GM21528 (cell line): ENCODE data around the gene DYNLL2.
"Not testable (repeated sequence)": the region's sequence is repeated elsewhere in the genome, so short reads cannot be mapped to it uniquely, and the experiment has no call there.

ENCODE experiments used
- ATAC-seq: cut with Tn5 transposase; IDR thresholded peaks from one replicate; pipeline ENCODE4 v1.9.1; 2021; ENCODE audit warnings: mild to moderate bottlenecking, moderate library complexity; ENCODE audit not compliant: unreplicated experiment, low FRiP score

DYNLL2 gene

GRCh38 chr17:58097384-58098088 is 14.3 kb downstream of the DYNLL2 start:
- no peak for ATAC-seq

GRCh38 chr17:58100506-58100905 is 17.3 kb downstream of the DYNLL2 start:
- ATAC-seq: no peak

GRCh38 chr17:58101898-58102297 is 18.7 kb downstream of the DYNLL2 start:
- ATAC-seq: not testable (repeated sequence)

- no peak for ATAC-seq
Measured at GRCh38 chr17:58105093-58105492, 21.9 kb downstream of the DYNLL2 start.

GRCh38 chr17:58107306-58107705 is 24.1 kb downstream of the DYNLL2 start:
- no peak for ATAC-seq

- no peak for ATAC-seq
Measured at GRCh38 chr17:58109197-58109596, 26.0 kb downstream of the DYNLL2 start.

- ATAC-seq: no peak
Measured at GRCh38 chr17:58110012-58110411, 26.8 kb downstream of the DYNLL2 start.

- no peak for ATAC-seq
Measured at GRCh38 chr17:58111676-58112075, 28.5 kb downstream of the DYNLL2 start.

GRCh38 chr17:58112970-58113631 is 29.9 kb downstream of the DYNLL2 start:
- ATAC-seq: no peak

GRCh38 chr17:58113947-58114346 is 30.7 kb downstream of the DYNLL2 start:
- no peak for ATAC-seq

- no peak for ATAC-seq
Measured at GRCh38 chr17:58117382-58117781, 34.2 kb downstream of the DYNLL2 start.

GRCh38 chr17:58119491-58119890 is 36.3 kb downstream of the DYNLL2 start:
- ATAC-seq: no peak

- ATAC-seq: no peak
Measured at GRCh38 chr17:58120195-58120822, 37.1 kb downstream of the DYNLL2 start.

GRCh38 chr17:58121925-58122324 is 38.7 kb downstream of the DYNLL2 start:
- no peak for ATAC-seq

GRCh38 chr17:58127846-58128245 is 44.6 kb downstream of the DYNLL2 start:
- no peak for ATAC-seq

GRCh38 chr17:58132697-58133096 is 49.5 kb downstream of the DYNLL2 start:
- not testable (repeated sequence) for ATAC-seq

GRCh38 chr17:58136669-58137279 is 53.6 kb downstream of the DYNLL2 start:
- no peak for ATAC-seq

GRCh38 chr17:58141505-58141904 is 58.3 kb downstream of the DYNLL2 start:
- no peak for ATAC-seq

GRCh38 chr17:58143335-58143734 is 60.1 kb downstream of the DYNLL2 start:
- ATAC-seq: not testable (repeated sequence)

GRCh38 chr17:58144801-58145200 is 61.6 kb downstream of the DYNLL2 start:
- no peak for ATAC-seq
